SJCRH30 (cell line): Measurements from ENCODE around the gene PMP22. TPM values are rescaled to one million over a fixed set of nuclear protein-coding genes. Genes with fewer than 3 reads are reported as not detected.
A peak's percentile ranks its signal among the peaks of the same experiment; 100 is the strongest.

Source experiments
- DNase-seq, 2 experiments: peaks; one replicate each; pipeline ENCODE4 v3.0.0-alpha.2; 2015 to 2020
- H3K27ac ChIP-seq: fragments of 250-450 bp; sonication (Bioruptor Pico); 2 replicates; pipeline ENCODE4 v1.5.1; 2020; ENCODE audit warnings: mild to moderate bottlenecking, moderate library complexity
- H3K27me3 ChIP-seq: fragments of 250-450 bp; sonication (Bioruptor Pico); 2 replicates; pipeline ENCODE4 v1.5.1; 2020; ENCODE audit warnings: mild to moderate bottlenecking, moderate library complexity
- H3K36me3 ChIP-seq: fragments of 250-450 bp; sonication (Bioruptor Pico); 2 replicates; pipeline ENCODE4 v1.5.1; 2020; ENCODE audit warnings: mild to moderate bottlenecking, moderate library complexity
- H3K4me1 ChIP-seq: fragments of 250-450 bp; sonication (Bioruptor Pico); 2 replicates; pipeline ENCODE4 v1.5.1; 2020; ENCODE audit warnings: mild to moderate bottlenecking, moderate library complexity
- H3K4me3 ChIP-seq: fragments of 250-450 bp; sonication (Bioruptor Pico); 2 replicates; pipeline ENCODE4 v1.5.1; 2020; ENCODE audit warnings: mild to moderate bottlenecking, moderate library complexity
- H3K9me3 ChIP-seq: fragments of 250-450 bp; sonication (Bioruptor Pico); replicated peaks from 2 replicates; pipeline ENCODE4 v1.5.1; 2020; ENCODE audit warnings: mild to moderate bottlenecking, moderate library complexity
- total RNA-seq: library from RNA; depleted of rRNA; stranded (reverse); fragments of >200 nt; shearing (Covaris generic); gene quantifications from 2 replicates; pipeline ENCODE4 v1.2.3, GENCODE V29; 2014

PMP22 gene
- total RNA-seq, 1 experiment from 2014 or later = 7.2 TPM

- no peaks in the 10 kb centered on the region for H3K4me1 ChIP-seq
- H3K4me3 ChIP-seq = no peak overlapping the region
- DNase-seq = peak in 1 of 2 experiments; percentile 34
- H3K27ac ChIP-seq = no peak overlapping the region
- H3K9me3 ChIP-seq = no peaks in the 10 kb centered on the region
- no peaks in the 10 kb centered on the region for H3K27me3 ChIP-seq
- no peaks in the 10 kb centered on the region for H3K36me3 ChIP-seq
These were observed 9.2 kb downstream of the PMP22 start for GRCh38 chr17:15255713-15256454.

GRCh38 chr17:15250135-15250860 lies 14.8 kb downstream of the PMP22 start:
- H3K36me3 ChIP-seq = no peaks in the 10 kb centered on the region
- H3K27me3 ChIP-seq = no peaks in the 10 kb centered on the region
- no peak for DNase-seq

GRCh38 chr17:15249487-15249886 lies 15.6 kb downstream of the PMP22 start:
- no peak for DNase-seq
- H3K36me3 ChIP-seq = no peaks in the 10 kb centered on the region
- no peaks in the 10 kb centered on the region for H3K9me3 ChIP-seq
- H3K4me1 ChIP-seq = no peaks in the 10 kb centered on the region
- H3K27ac ChIP-seq = no peak overlapping the region
- no peak overlapping the region for H3K4me3 ChIP-seq
- H3K27me3 ChIP-seq = no peaks in the 10 kb centered on the region

More at GRCh38 chr17:15250135-15250860, 14.8 kb downstream of the PMP22 start:
- Histone ChIP-seq H3K4me3 (no peak overlapping the region), H3K27ac (no peak overlapping the region), H3K9me3 (no peaks in the 10 kb centered on the region), H3K4me1 (no peaks in the 10 kb centered on the region)

GRCh38 chr17:15247891-15248529 lies 17.1 kb downstream of the PMP22 start:
- peak in 1 of 2 experiments; percentile 37 for DNase-seq

GRCh38 chr17:15245054-15245453 lies 20.1 kb downstream of the PMP22 start:
- no peaks in the 10 kb centered on the region for H3K27me3 ChIP-seq
- no peak for DNase-seq
- no peak overlapping the region for H3K27ac ChIP-seq
- H3K4me3 ChIP-seq = no peak overlapping the region
- H3K36me3 ChIP-seq = no peaks in the 10 kb centered on the region
- no peaks in the 10 kb centered on the region for H3K9me3 ChIP-seq
- H3K4me1 ChIP-seq = no peaks in the 10 kb centered on the region

More at GRCh38 chr17:15247891-15248529, 17.1 kb downstream of the PMP22 start:
- no peaks in the 10 kb centered on the region for H3K9me3 ChIP-seq
- H3K27ac ChIP-seq = no peak overlapping the region
- no peaks in the 10 kb centered on the region for H3K4me1 ChIP-seq
- no peaks in the 10 kb centered on the region for H3K27me3 ChIP-seq
- no peak overlapping the region for H3K4me3 ChIP-seq
- H3K36me3 ChIP-seq = no peaks in the 10 kb centered on the region

GRCh38 chr17:15240644-15241043 lies 24.5 kb downstream of the PMP22 start:
- Histone ChIP-seq H3K27ac (no peak overlapping the region), H3K27me3 (no peaks in the 10 kb centered on the region), H3K4me3 (no peak overlapping the region), H3K36me3 (no peaks in the 10 kb centered on the region), H3K9me3 (no peaks in the 10 kb centered on the region), H3K4me1 (no peaks in the 10 kb centered on the region)
- no peak for DNase-seq

- Histone ChIP-seq H3K4me1 (no peaks in the 10 kb centered on the region), H3K27me3 (no peaks in the 10 kb centered on the region), H3K36me3 (no peaks in the 10 kb centered on the region), H3K9me3 (no peaks in the 10 kb centered on the region), H3K4me3 (no peak overlapping the region), H3K27ac (no peak overlapping the region)
- no peak for DNase-seq
These were observed 25.6 kb downstream of the PMP22 start for GRCh38 chr17:15239491-15239890.

GRCh38 chr17:15238676-15239422 lies 26.3 kb downstream of the PMP22 start:
- Histone ChIP-seq H3K27me3 (no peaks in the 10 kb centered on the region), H3K4me1 (no peaks in the 10 kb centered on the region), H3K36me3 (no peaks in the 10 kb centered on the region), H3K9me3 (no peaks in the 10 kb centered on the region), H3K27ac (no peak overlapping the region), H3K4me3 (no peak overlapping the region)
- DNase-seq = no peak

GRCh38 chr17:15238057-15238456 lies 27.1 kb downstream of the PMP22 start:
- DNase-seq = no peak
- Histone ChIP-seq H3K36me3 (no peaks in the 10 kb centered on the region), H3K9me3 (no peaks in the 10 kb centered on the region), H3K4me3 (no peak overlapping the region), H3K27me3 (no peaks in the 10 kb centered on the region), H3K27ac (no peak overlapping the region), H3K4me1 (no peaks in the 10 kb centered on the region)

GRCh38 chr17:15237106-15237425 lies 28.1 kb downstream of the PMP22 start:
- Histone ChIP-seq H3K9me3 (no peaks in the 10 kb centered on the region), H3K4me1 (no peaks in the 10 kb centered on the region), H3K27ac (no peak overlapping the region), H3K4me3 (no peak overlapping the region), H3K27me3 (no peaks in the 10 kb centered on the region), H3K36me3 (no peaks in the 10 kb centered on the region)
- no peak for DNase-seq

GRCh38 chr17:15236281-15237105 lies 28.6 kb downstream of the PMP22 start:
- DNase-seq = no peak
- Histone ChIP-seq H3K4me1 (no peaks in the 10 kb centered on the region), H3K4me3 (no peak overlapping the region), H3K27me3 (no peaks in the 10 kb centered on the region), H3K9me3 (no peaks in the 10 kb centered on the region), H3K27ac (no peak overlapping the region), H3K36me3 (no peaks in the 10 kb centered on the region)

- no peak overlapping the region for H3K4me3 ChIP-seq
- H3K36me3 ChIP-seq = no peaks in the 10 kb centered on the region
- H3K27me3 ChIP-seq = no peaks in the 10 kb centered on the region
- H3K4me1 ChIP-seq = no peaks in the 10 kb centered on the region
- H3K9me3 ChIP-seq = no peaks in the 10 kb centered on the region
- H3K27ac ChIP-seq = no peak overlapping the region
- DNase-seq = no peak
These were observed 31.2 kb downstream of the PMP22 start for GRCh38 chr17:15233971-15234370.

GRCh38 chr17:15233022-15233805 lies 31.9 kb downstream of the PMP22 start:
- DNase-seq = peak; percentile 37 to 55
- Histone ChIP-seq H3K4me3 (no peak overlapping the region), H3K9me3 (no peaks in the 10 kb centered on the region), H3K36me3 (no peaks in the 10 kb centered on the region), H3K4me1 (no peaks in the 10 kb centered on the region), H3K27ac (no peak overlapping the region), H3K27me3 (no peaks in the 10 kb centered on the region)
